HepG2 (cell line): ENCODE results near the gene INTS1. TPM values are rescaled to one million over a fixed set of nuclear protein-coding genes. Genes with fewer than 3 reads are reported as not detected.

Experiments
- KDM3A ChIP-seq: IDR thresholded peaks from 2 replicates; pipeline ENCODE4 v1.6.1; 2018; ENCODE audit warnings: low read depth, missing compliant biosample characterization
- KDM5A ChIP-seq: fragments of 200-600 bp; sonication (generic); IDR thresholded peaks from 2 replicates; pipeline ENCODE4 v1.7.0; 2018; ENCODE audit warnings: antibody characterized with exemption, mild to moderate bottlenecking, low read length, borderline replicate concordance
- SP140L ChIP-seq: sonication (generic); formaldehyde crosslinking; IDR thresholded peaks from 2 replicates; pipeline ENCODE4 v1.4.0; 2020; ENCODE audit warnings: missing genetic modification reagents, borderline replicate concordance
- SP4 ChIP-seq: sonication (generic); formaldehyde crosslinking; IDR thresholded peaks from 2 replicates; pipeline ENCODE4 v1.8.1; 2023; ENCODE audit warnings: mild to moderate bottlenecking, missing genetic modification reagents
- YEATS2 ChIP-seq: sonication (generic); formaldehyde crosslinking; IDR thresholded peaks from 2 replicates; pipeline ENCODE4 v1.4.0; 2020; ENCODE audit warnings: missing genetic modification reagents, borderline replicate concordance
- ZNF589 ChIP-seq: sonication (generic); formaldehyde crosslinking; conservative IDR thresholded peaks from 2 replicates; pipeline ENCODE4 v1.8.0; 2022; ENCODE audit warnings: mild to moderate bottlenecking, moderate library complexity, missing genetic modification reagents
- ZNF772 ChIP-seq: sonication (generic); formaldehyde crosslinking; IDR thresholded peaks from 2 replicates; pipeline ENCODE4 v1.5.0; 2020; ENCODE audit warnings: mild to moderate bottlenecking, missing genetic modification reagents
- polyA plus RNA-seq, 8 experiments: library from polyadenylated mRNA; depleted of rRNA in 3 of 8; stranded (reverse) in 7 of 8; unstranded in 1 of 8; fragments of >200 nt; fragmentation: Illumina TruSeq in 4 of 8; extraction: Trizol in 4 of 8; gene quantifications; 2 replicates each; pipeline versions ENCODE4 v1.2.1 to v1.2.3, GENCODE V29; 2011 to 2016; ENCODE audit warnings: low read depth in 4 of 8, missing spikeins in 1 of 8, mixed read lengths in 1 of 8; ENCODE audit not compliant: insufficient read depth in 1 of 8
- total RNA-seq, 5 experiments: library from RNA; depleted of rRNA; stranded (reverse); fragments of >200 nt; fragmentation: Illumina TruSeq; extraction: Trizol; gene quantifications; 2 replicates each; pipeline ENCODE4 v1.2.3, GENCODE V29; 2016; ENCODE audit warnings: low read depth in 1 of 5
- TF ChIP-seq, protein P1 (sequence below): sonication (generic); formaldehyde crosslinking; IDR thresholded peaks from 2 replicates; pipeline ENCODE4 v1.5.0; 2020; ENCODE audit warnings: mild to moderate bottlenecking, missing genetic modification reagents, borderline replicate concordance
- TF ChIP-seq, protein P2 (sequence below): sonication (generic); formaldehyde crosslinking; conservative IDR thresholded peaks from 2 replicates; pipeline ENCODE4 v1.8.0; 2022; ENCODE audit warnings: low read depth, missing genetic modification reagents
- TF ChIP-seq, protein P3 (sequence below): sonication (generic); formaldehyde crosslinking; IDR thresholded peaks from 2 replicates; pipeline ENCODE4 v1.5.1; 2020; ENCODE audit warnings: missing genetic modification reagents, mild to moderate bottlenecking, borderline replicate concordance
- TF ChIP-seq, protein P4 (sequence below): sonication (generic); formaldehyde crosslinking; IDR thresholded peaks from 2 replicates; pipeline ENCODE4 v1.8.1; 2022; ENCODE audit warnings: low read depth, mild to moderate bottlenecking, missing genetic modification reagents

Gene INTS1
- total and polyA plus RNA-seq, 2 of the 13 experiments (the other 11 are each of a cell fraction or from before 2014, with no cell fraction given), result 13.7 to 29.0 TPM

DNA sequence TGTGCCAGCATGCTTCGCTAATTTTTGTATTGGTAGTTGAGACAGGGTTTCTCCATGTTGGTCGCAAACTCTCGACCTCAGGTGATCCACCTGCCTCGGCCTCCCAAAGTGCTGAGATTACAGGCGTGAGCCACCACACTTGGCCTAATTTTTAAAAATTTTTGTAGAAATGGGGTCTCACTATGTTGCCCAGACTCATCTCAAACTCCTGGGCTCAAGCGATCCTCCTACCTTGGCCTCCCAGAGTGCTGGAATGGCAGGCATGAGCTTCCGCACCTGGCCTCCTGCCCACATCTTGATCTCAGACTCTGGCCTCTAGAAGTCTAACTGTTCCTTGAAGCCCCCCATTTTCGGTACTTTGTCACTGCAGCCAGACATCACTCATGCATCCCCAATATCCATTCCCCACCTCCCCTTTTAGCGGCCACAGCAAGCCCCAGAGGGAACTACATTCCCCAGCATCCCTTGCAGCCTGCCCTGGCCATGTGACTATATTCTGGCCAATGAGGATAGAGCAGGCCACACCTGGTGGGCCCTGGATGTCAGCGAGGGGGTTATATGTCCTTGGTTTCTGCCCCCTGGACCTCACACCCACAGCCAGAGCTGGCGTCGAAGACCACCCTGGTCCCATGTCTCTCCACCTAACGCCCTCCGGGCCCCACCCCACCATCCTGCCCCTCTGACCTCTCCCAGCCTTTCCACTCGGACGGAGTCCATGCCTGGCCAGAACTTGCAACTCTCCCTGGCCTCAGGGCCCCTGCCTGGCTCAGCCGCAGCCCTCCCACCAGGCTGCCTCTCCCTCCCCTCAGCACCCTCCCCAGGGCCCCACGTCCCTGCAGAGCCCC is 78.7 kb downstream of the INTS1 start (continued):
- TF ChIP-seq, protein P1, sequence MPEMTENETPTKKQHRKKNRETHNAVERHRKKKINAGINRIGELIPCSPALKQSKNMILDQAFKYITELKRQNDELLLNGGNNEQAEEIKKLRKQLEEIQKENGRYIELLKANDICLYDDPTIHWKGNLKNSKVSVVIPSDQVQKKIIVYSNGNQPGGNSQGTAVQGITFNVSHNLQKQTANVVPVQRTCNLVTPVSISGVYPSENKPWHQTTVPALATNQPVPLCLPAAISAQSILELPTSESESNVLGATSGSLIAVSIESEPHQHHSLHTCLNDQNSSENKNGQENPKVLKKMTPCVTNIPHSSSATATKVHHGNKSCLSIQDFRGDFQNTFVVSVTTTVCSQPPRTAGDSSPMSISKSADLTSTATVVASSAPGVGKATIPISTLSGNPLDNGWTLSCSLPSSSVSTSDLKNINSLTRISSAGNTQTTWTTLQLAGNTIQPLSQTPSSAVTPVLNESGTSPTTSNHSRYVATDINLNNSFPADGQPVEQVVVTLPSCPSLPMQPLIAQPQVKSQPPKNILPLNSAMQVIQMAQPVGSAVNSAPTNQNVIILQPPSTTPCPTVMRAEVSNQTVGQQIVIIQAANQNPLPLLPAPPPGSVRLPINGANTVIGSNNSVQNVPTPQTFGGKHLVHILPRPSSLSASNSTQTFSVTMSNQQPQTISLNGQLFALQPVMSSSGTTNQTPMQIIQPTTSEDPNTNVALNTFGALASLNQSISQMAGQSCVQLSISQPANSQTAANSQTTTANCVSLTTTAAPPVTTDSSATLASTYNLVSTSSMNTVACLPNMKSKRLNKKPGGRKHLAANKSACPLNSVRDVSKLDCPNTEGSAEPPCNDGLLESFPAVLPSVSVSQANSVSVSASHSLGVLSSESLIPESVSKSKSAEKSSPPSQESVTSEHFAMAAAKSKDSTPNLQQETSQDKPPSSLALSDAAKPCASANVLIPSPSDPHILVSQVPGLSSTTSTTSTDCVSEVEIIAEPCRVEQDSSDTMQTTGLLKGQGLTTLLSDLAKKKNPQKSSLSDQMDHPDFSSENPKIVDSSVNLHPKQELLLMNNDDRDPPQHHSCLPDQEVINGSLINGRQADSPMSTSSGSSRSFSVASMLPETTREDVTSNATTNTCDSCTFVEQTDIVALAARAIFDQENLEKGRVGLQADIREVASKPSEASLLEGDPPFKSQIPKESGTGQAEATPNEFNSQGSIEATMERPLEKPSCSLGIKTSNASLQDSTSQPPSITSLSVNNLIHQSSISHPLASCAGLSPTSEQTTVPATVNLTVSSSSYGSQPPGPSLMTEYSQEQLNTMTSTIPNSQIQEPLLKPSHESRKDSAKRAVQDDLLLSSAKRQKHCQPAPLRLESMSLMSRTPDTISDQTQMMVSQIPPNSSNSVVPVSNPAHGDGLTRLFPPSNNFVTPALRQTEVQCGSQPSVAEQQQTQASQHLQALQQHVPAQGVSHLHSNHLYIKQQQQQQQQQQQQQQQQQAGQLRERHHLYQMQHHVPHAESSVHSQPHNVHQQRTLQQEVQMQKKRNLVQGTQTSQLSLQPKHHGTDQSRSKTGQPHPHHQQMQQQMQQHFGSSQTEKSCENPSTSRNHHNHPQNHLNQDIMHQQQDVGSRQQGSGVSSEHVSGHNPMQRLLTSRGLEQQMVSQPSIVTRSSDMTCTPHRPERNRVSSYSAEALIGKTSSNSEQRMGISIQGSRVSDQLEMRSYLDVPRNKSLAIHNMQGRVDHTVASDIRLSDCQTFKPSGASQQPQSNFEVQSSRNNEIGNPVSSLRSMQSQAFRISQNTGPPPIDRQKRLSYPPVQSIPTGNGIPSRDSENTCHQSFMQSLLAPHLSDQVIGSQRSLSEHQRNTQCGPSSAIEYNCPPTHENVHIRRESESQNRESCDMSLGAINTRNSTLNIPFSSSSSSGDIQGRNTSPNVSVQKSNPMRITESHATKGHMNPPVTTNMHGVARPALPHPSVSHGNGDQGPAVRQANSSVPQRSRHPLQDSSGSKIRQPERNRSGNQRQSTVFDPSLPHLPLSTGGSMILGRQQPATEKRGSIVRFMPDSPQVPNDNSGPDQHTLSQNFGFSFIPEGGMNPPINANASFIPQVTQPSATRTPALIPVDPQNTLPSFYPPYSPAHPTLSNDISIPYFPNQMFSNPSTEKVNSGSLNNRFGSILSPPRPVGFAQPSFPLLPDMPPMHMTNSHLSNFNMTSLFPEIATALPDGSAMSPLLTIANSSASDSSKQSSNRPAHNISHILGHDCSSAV, result no peak
- TF ChIP-seq SP4 (CRISPR knock-in tag) (0 out of 2 replicates have a peak, but pooled peaks have one; percentile 26), ZNF772 (CRISPR knock-in tag) (peak; percentile 26; the same call in 1 of the 2 replicates), ZNF589 (CRISPR knock-in tag) (no peak), KDM3A (CRISPR knock-in tag) (no peak), YEATS2 (CRISPR knock-in tag) (peak; percentile 51; the same call in 1 of the 2 replicates), SP140L (no peak), KDM5A (no peak)
- TF ChIP-seq, protein P2, sequence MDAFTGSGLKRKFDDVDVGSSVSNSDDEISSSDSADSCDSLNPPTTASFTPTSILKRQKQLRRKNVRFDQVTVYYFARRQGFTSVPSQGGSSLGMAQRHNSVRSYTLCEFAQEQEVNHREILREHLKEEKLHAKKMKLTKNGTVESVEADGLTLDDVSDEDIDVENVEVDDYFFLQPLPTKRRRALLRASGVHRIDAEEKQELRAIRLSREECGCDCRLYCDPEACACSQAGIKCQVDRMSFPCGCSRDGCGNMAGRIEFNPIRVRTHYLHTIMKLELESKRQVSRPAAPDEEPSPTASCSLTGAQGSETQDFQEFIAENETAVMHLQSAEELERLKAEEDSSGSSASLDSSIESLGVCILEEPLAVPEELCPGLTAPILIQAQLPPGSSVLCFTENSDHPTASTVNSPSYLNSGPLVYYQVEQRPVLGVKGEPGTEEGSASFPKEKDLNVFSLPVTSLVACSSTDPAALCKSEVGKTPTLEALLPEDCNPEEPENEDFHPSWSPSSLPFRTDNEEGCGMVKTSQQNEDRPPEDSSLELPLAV (CRISPR knock-in tag), result no peak
- TF ChIP-seq, protein P3, sequence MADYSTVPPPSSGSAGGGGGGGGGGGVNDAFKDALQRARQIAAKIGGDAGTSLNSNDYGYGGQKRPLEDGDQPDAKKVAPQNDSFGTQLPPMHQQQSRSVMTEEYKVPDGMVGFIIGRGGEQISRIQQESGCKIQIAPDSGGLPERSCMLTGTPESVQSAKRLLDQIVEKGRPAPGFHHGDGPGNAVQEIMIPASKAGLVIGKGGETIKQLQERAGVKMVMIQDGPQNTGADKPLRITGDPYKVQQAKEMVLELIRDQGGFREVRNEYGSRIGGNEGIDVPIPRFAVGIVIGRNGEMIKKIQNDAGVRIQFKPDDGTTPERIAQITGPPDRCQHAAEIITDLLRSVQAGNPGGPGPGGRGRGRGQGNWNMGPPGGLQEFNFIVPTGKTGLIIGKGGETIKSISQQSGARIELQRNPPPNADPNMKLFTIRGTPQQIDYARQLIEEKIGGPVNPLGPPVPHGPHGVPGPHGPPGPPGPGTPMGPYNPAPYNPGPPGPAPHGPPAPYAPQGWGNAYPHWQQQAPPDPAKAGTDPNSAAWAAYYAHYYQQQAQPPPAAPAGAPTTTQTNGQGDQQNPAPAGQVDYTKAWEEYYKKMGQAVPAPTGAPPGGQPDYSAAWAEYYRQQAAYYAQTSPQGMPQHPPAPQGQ, result no peak
- TF ChIP-seq, protein P4, sequence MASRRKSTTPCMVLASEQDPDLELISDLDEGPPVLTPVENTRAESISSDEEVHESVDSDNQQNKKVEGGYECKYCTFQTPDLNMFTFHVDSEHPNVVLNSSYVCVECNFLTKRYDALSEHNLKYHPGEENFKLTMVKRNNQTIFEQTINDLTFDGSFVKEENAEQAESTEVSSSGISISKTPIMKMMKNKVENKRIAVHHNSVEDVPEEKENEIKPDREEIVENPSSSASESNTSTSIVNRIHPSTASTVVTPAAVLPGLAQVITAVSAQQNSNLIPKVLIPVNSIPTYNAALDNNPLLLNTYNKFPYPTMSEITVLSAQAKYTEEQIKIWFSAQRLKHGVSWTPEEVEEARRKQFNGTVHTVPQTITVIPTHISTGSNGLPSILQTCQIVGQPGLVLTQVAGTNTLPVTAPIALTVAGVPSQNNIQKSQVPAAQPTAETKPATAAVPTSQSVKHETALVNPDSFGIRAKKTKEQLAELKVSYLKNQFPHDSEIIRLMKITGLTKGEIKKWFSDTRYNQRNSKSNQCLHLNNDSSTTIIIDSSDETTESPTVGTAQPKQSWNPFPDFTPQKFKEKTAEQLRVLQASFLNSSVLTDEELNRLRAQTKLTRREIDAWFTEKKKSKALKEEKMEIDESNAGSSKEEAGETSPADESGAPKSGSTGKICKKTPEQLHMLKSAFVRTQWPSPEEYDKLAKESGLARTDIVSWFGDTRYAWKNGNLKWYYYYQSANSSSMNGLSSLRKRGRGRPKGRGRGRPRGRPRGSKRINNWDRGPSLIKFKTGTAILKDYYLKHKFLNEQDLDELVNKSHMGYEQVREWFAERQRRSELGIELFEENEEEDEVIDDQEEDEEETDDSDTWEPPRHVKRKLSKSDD (CRISPR knock-in tag), result no peak
